Fibroblast of villous mesenchyme (primary cell): ENCODE data around the gene DLGAP1. TPM values are rescaled to one million over a fixed set of nuclear protein-coding genes. Genes with fewer than 3 reads are reported as not detected.

Experiments
- DNase-seq: peaks from one replicate; pipeline ENCODE4 v3.0.0-alpha.2; 2010; ENCODE audit warnings: low read depth
- H3K4me3 ChIP-seq: 2 replicates; pipeline ENCODE4 v1.5.1; 2011; ENCODE audit warnings: low read depth, mild to moderate bottlenecking, low read length
- total RNA-seq: library from RNA; depleted of rRNA; stranded (reverse); fragments of >200 nt; gene quantifications from 2 replicates; pipeline ENCODE4 v1.2.3, GENCODE V29; 2012
- TF ChIP-seq, protein P1 (sequence below): IDR thresholded peaks from 2 replicates; pipeline ENCODE4 v1.5.1; 2012; ENCODE audit warnings: low read depth, mild to moderate bottlenecking, low read length; ENCODE audit not compliant: insufficient read depth

DLGAP1 gene
- total RNA-seq, 1 donor = 0.86 TPM

DNA sequence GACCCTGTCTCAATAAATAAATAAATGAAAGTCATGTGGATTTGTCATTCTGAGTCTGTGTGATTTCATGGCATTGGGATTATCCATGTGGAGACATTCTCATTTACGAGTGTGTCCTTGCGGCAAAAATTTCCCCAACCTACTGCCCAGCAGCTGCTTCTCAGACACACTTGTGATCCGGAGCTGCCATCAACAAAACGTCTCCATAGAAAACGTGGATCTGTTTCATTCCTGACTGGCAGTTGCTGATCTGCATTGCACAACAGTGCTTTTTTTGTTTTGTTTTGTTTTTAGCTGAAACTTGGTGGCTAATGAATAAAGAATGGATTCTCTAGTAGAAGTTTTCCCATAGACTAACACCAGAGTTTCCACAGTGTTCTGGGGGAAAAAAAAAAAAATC is 930.4 kb downstream of the DLGAP1 start:
- H3K4me3 ChIP-seq = no peak overlapping the region
- TF ChIP-seq, protein P1, sequence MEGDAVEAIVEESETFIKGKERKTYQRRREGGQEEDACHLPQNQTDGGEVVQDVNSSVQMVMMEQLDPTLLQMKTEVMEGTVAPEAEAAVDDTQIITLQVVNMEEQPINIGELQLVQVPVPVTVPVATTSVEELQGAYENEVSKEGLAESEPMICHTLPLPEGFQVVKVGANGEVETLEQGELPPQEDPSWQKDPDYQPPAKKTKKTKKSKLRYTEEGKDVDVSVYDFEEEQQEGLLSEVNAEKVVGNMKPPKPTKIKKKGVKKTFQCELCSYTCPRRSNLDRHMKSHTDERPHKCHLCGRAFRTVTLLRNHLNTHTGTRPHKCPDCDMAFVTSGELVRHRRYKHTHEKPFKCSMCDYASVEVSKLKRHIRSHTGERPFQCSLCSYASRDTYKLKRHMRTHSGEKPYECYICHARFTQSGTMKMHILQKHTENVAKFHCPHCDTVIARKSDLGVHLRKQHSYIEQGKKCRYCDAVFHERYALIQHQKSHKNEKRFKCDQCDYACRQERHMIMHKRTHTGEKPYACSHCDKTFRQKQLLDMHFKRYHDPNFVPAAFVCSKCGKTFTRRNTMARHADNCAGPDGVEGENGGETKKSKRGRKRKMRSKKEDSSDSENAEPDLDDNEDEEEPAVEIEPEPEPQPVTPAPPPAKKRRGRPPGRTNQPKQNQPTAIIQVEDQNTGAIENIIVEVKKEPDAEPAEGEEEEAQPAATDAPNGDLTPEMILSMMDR = no peak
- peak; percentile 10 for DNase-seq

DNA sequence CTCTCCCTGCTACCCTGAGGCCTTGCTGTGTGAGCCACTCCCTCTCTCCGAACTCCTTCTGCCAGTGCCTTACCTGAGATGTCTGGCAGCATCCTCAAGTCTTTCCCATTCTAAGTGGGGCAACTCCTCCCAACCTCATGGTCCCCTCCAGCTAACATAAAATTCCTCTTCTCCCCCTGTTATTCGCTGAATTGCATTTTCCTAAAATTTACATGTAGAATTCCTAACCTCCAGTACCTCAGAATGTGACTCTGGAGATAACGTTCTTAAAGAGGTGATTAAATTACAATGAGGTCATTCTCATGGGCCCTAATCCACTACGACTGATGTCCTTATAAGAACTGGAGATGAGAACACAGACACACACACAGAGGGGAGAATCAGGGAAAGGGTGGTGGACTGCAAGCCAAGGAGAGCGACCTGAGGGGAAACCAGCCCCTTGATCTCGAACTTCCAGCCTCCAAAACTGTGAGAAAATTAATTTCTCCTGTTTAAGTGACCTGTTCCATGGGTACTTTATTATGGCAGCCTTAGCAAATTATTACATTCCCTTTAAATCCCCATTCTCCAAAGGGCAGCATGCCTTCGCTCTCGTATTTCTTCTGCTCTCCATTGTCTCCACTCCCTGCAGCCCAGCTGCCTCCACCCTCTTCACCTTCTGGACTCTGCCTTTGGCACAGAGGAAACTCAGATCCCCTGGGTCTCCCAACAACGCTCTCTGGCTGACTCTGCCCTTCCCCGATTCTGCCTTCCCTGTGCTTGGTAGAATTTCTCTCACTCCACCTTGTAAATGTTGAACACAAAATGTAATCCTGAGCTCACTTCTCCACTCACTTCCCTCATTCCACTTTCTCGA is 934.6 kb downstream of the DLGAP1 start:
- TF ChIP-seq, protein P1 = no peak
- DNase-seq = no peak
- H3K4me3 ChIP-seq = no peak overlapping the region

DNA sequence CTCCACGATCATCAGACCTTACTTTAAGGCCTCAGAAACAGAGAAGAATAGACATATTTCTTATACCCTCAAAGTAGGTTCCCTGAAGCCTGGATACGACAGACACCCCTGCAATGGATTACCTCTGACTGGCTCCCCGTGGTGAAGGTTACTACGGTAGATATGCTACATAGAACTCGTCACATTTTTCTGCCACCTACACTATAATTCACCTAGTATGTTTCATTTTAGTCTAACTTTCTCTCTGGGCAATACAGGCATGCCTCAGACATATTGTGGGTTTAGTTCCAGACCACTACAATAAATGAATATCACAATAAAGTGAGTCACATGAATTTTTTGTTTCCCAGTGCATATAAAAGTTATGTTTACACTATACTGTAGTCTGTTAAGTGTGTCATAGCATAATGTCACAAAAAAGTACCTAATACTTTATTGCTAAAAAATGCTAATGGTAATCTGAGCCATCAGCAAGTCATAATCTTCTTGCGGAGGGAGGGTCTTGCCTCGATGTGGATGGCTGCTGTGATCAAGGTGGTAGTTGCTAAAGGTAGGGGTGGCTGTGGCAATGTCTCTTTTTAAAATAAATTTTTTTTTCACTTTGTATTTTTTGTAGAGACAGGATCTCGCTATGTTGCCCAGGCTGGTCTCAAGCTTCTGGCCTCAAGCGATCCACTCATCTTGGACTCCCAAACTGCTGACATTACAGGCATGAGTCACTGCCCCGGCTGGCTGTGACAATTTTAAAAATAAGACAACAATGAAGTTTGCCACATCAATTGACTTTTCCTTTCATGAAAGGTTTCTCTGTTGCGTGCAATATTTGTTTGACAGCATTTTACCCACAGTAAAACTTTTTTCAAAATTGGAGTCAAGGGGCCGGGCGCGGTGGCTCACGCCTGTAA is 940.5 kb downstream of the DLGAP1 start:
- TF ChIP-seq, protein P1 = no peak
- DNase-seq = no peak
- no peak overlapping the region for H3K4me3 ChIP-seq

DNA sequence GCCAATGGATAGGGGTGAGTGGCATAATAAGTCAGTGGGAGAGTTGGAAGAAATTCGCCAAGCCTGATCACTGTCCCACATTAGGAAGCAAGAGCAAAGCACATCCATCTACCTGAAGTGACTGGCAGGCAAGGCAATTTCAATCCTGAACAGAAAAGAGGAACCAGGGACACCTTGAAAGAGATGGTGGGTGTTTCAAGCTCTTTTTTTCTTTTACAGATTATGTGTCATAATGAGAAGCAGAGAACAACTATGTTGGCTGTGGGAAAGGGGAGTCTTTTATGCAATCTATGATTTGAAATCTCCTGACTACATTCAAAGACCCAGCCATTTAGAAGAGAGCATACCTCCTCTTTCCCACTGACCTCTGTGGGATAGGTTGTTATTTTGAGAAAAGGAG is 941.6 kb downstream of the DLGAP1 start:
- no peak for DNase-seq
- TF ChIP-seq, protein P1 = no peak
- no peak overlapping the region for H3K4me3 ChIP-seq

DNA sequence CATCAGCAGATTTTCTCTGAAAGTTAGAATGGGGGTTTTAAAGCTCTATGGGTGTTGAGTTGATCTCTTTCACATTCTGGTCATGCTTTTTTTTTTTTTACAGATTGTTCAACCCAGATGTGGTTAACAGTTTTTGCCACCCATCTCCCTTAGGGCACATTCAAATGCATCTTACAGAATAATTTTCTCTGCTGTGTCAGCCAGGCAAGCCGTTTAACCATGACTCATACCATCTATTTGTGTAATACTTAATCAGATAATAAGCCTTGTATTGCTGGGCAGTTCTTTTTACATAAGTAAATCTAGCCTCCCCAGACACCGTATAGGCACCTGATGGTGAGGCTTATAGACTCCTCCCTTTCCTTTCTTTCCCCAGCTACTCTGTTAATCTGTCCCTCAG is 943.1 kb downstream of the DLGAP1 start:
- TF ChIP-seq, protein P1 = no peak
- H3K4me3 ChIP-seq = no peak overlapping the region
- peak; percentile 82 for DNase-seq

DNA sequence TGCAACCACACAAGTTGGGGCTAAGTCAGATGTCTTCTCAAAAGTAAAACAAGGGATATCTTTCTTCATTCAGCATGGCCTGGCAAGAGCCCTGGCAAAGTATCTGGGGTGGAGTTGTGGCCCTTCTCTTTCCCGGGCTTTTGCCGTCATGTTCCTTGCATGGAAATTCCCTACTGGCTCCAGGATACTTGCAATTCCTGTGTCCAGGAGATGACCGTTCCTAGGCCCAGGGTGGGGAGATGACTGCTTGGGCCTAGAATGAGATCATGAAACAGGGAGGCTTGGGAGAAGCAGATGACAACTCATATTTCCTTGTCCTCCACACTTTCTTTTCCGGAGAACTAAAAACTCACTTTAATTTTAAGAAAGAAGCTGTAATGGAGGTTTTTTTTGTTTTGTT is 944.2 kb downstream of the DLGAP1 start:
- TF ChIP-seq, protein P1 = no peak
- no peak for DNase-seq
- no peak overlapping the region for H3K4me3 ChIP-seq
